NCI-H146 treated with DMSO at 0.1 percent for 48 hours (cell line): ENCODE data around the gene TVP23A.
"Not testable (repeated sequence)": the region's sequence is repeated elsewhere in the genome, so short reads cannot be mapped to it uniquely, and the experiment has no call there.

ENCODE experiments used
- DNase-seq: peaks from one replicate; lab custom pipeline; 2025; ENCODE audit not compliant: unreplicated experiment; lab: John Stamatoyannopoulos, UW

Gene TVP23A

GRCh38 chr16:10752843-10753523 lies 65.6 kb downstream of the TVP23A start:
- DNase-seq, result no peak

GRCh38 chr16:10751291-10751697 lies 67.3 kb downstream of the TVP23A start:
- DNase-seq, result no peak

DNA sequence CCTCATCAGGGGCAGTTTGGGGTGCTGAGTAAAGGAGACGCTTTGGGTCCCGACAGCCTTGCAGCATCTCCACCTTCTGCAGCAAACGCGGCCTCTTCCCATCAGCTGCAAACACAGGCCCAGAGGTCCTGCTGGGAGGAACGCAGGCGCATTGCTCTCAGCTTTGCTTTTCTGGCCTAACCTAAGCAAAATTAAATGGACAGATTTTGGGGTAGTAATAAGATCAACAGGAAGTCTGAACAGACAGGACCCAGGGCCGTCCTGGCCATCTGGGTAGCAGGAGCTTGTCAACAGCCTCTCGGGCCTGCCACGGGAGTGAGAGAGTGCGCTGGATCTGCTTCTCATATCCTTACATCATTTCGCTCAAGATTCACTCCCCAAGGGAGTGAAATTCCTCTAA lies 67.8 kb downstream of the TVP23A start:
- no peak for DNase-seq

DNA sequence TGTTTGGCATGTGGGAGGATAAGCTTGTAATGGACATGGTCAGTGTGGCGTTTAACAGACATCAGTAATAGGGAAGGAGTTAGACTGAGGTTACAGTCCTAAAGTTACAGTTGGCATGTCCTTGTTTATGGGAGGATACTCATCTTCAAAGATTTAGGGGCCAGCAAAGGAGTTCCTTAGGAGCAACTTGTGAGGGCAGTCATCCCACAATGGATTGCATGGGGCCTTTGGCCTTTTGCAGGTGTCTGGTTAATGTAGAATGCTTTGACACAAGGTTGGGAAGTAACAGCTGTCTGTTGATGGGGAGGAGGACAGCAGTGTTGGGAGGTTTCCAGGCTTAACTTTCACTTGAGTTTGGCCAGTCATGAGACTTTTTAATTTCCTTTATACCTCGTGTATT lies 72.8 kb downstream of the TVP23A start:
- DNase-seq, result no peak

DNA sequence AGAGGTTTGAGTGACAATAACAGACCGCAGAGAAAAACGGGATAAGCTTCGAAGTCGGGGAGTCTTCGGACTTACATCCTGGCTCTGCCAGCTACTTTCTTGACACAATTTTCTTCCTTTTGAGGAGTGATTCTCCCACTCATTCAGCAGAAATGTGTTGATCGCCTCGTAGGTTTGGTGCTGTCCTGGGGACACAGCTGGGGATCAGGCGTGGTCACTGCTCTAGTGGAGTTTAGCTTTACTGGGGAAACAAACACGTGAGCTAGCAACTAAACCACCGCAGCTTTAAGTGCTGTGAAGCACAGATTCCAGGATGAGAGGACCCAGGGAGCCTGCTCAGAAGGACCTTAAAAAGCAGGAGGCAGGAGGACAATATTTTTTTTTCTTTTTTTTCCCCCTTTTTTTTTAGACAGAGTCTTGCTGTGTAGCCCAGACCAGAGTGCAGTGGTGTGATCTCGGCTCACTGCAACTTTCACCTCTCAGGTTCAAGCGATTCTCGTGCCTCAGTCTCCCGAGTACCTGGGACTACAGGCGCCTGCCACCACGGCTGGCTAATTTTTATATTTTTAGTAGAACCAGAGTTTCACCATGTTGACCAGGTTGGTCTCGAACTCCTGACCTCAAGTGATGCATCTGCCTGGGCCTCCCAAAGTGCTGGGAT lies 74.1 kb downstream of the TVP23A start:
- no peak for DNase-seq

- DNase-seq, result peak; percentile 95
These were observed 74.8 kb downstream of the TVP23A start, which contains the start of gene NUBP1 for GRCh38 chr16:10743610-10744369. TSS of gene NUBP1 (plus strand) at chr16:10743842. CDS start at chr16:10743864, 22 bp downstream.

DNA sequence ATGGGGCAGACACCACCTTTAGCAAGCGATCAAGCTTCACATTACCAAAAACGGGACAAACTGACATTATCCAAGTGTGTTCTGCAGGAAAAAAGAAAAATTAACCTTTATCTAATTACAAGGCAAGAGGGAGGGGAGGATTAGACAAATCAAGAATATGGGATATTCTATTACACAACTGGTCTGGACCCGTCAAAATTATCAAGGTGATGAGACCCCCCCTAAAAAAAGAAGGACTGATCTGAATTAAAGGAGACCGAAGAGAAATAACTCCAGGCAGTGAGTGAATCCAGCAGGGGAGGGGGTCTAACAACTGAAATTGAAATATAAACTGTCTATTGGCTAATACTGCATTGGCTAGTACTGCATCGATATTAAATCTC lies 75.4 kb downstream of the TVP23A start:
- DNase-seq, result no peak

GRCh38 chr16:10741844-10742243 lies 76.8 kb downstream of the TVP23A start:
- no peak for DNase-seq

- DNase-seq, result not testable (repeated sequence)
These were observed 77.3 kb downstream of the TVP23A start for GRCh38 chr16:10741249-10741648.

DNA sequence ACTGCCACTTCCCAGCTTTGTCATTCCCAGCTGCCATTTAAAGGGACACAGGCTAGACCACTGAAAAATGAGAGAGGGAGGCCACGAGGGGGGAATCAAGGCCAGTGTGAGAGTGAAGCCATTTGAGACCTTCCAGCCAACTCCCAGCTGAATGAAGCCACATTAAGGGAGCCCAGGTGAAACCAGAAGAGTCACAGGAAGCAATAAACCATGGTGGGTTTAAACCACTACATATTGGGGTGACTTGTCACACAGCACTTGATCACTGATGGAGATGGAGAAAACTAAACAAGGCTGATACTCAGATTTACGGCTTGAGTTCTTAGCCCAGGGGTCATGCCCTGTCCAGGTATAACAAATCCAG lies 77.8 kb downstream of the TVP23A start:
- no peak for DNase-seq

DNA sequence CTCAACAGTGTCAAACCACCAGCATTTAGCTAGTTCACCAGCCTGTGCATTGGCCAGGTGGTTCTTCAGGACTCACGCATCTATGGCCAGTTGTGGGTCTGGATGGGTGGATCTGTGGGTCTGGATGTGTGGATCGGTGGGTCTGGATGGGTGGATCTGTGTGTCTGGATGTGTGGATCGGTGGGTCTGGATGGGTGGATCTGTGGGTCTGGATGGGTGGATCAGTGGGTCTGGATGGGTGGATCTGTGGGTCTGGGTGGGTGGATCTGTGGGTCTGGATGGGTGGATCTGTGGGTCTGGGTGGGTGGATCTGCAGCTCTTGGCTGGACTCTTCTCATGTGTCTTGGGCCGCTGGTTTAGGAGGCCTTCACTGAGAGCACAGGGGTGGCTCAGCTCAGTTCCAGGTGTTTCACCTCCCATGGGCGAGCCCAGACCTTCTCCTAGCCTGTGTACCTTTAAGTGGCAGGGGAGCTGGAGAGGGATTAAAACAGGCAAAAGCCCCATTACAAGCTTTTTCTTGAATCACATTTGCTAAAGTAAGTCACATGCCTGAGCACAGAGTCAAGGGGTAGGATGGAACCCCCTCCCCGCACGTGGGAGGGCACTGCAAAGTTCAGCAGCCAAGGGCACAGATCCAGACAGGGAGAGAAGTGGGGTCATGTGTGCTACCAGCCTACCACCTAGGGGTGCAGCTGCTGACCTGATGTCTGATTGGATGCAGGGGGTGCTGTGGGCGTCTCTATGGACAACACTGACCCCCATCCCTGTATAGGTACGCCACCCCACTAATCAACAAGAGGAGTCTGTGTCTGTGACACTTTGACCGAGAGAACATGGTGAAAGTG lies 78.4 kb downstream of the TVP23A start:
- no peak for DNase-seq

- no peak for DNase-seq
These were observed 80.1 kb downstream of the TVP23A start for GRCh38 chr16:10738231-10739077.

DNA sequence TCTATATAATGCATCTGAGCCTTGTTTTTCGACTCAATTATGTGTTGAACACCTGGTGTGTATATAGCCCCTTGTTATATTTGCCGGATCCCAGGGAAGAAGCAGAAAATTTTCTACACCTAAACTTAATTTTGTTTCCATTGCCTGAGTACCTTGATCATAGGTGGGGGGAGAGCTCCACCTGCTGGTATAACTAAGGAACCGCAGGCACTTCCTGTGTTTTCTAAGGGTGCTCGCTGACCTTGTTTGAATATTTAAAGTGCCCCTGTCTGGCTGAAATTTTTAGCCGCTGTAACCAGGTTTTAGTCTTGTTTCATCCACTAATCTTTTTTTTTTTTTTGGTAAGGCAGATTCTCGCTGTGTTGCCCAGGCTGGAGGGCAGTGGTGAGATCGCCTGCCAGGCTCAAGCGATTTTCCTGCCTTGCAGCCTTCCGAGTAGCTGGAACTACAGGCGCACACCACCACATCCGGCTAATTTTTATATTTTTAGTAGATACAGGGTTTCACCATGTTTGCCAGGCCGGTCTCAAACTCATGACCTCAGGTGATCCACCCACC lies 81.4 kb downstream of the TVP23A start:
- DNase-seq, result peak; percentile 70

DNA sequence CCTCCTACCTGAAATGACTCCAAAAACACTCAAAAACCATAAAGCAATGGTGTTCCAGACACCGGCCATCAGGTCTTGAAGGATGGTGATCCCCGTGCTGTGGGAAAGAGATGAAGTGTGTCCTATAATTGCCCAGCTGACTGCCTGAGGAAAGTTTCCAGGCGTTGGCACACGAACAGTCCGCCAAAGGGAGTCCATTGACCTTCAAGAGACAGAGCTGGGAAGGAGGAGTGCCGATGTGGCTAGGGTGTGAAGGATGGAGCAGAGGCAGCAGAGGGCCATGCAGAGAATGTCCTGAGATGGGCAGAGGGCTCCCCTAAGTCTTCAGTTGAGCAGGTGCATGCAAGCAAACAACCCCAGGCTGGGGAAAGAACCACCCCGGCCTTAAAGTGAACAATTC lies 86.8 kb downstream of the TVP23A start:
- DNase-seq, result no peak

DNA sequence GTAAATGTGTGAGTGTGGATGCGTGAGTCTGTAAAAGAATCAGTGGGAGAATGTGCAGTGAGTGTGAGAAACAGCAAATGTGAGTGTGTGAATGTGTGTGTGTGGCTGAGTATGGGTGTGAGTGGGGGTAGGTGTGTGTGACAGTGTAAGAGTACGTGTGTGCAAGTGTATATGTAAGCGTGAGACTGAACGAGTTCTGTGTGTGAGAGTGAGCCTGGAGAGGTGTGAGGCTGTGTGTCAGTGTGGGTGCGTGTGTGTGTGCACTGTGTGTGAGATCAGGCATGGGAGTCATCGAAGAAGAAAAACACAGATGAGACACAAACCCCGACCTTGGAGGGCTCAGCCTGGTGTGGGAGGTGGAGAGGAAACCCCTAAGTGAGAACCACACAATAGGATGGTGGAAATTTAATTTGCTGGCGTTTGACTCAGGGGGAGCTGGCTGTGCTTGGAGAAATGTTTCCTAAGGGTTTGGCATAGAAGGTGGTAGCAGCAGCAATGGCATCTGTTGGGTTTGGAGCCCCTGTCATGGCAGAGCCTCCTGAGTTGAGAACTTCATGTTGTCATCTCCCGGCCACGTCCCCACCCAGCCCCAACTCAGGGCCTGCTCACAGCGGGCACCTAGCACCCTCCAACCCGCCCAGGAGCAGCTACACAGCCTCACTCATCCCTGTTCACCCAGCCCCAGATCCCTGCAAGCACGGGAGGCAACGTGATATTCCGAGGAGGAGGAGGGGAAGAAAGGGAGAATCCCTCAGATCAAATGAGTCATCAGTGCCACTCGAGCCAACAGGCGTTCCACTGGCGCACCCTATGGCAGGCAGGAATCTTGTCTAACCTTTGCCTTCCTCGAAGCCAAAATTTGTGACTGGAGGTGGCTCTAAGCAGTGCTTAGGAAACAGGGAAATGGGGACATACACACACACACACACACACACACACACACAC lies 89.2 kb downstream of the TVP23A start:
- no peak for DNase-seq

- DNase-seq, result no peak
These were observed 90.3 kb downstream of the TVP23A start for GRCh38 chr16:10728003-10728887.
